GM18519 (cell line): ENCODE results near the gene DIPK2A.

ENCODE experiments used
- ATAC-seq: cut with Tn5 transposase; IDR thresholded peaks from one replicate; pipeline ENCODE4 v1.9.1; 2021; ENCODE audit warnings: mild to moderate bottlenecking, moderate library complexity; ENCODE audit not compliant: unreplicated experiment, low FRiP score

Gene DIPK2A

GRCh38 chr3:143973259-143974021 is 1.8 kb downstream of the DIPK2A start:
- ATAC-seq: peak; percentile 21

GRCh38 chr3:143974271-143975238 is 2.9 kb downstream of the DIPK2A start:
- ATAC-seq: no peak

- no peak for ATAC-seq
Observed at GRCh38 chr3:143975554-143976152, 4.0 kb downstream of the DIPK2A start.

GRCh38 chr3:143977341-143978262 is 6.0 kb downstream of the DIPK2A start:
- ATAC-seq: peak; percentile 35

GRCh38 chr3:143978263-143978631 is 6.6 kb downstream of the DIPK2A start:
- no peak for ATAC-seq

GRCh38 chr3:143979041-143979440 is 7.4 kb downstream of the DIPK2A start:
- ATAC-seq: no peak

GRCh38 chr3:143979813-143980212 is 8.2 kb downstream of the DIPK2A start:
- ATAC-seq: no peak

GRCh38 chr3:143988306-143988705 is 16.7 kb downstream of the DIPK2A start:
- no peak for ATAC-seq

GRCh38 chr3:143989461-143989860 is 17.8 kb downstream of the DIPK2A start:
- ATAC-seq: no peak

GRCh38 chr3:143991713-143992112 is 20.1 kb downstream of the DIPK2A start:
- no peak for ATAC-seq

GRCh38 chr3:143998266-143998665 is 26.6 kb downstream of the DIPK2A start:
- no peak for ATAC-seq

GRCh38 chr3:144003051-144003450 is 31.4 kb downstream of the DIPK2A start:
- no peak for ATAC-seq

- no peak for ATAC-seq
Observed at GRCh38 chr3:144010371-144010770, 38.7 kb downstream of the DIPK2A start.

GRCh38 chr3:144011251-144011799 is 39.7 kb downstream of the DIPK2A start:
- no peak for ATAC-seq

GRCh38 chr3:144015133-144015532 is 43.5 kb downstream of the DIPK2A start:
- no peak for ATAC-seq

GRCh38 chr3:144018776-144019175 is 47.2 kb downstream of the DIPK2A start:
- ATAC-seq: no peak
